Upper lobe of right lung (tissue), 1 donor: ENCODE results near the gene RUBCN. TPM values are rescaled to one million over a fixed set of nuclear protein-coding genes. Genes with fewer than 3 reads are reported as not detected.

ENCODE experiments used
- ATAC-seq: fragments of 200-7000 bp; cut with Tn5 transposase; one replicate; pipeline ENCODE4 v1.9.1; 2020; ENCODE audit warnings: mild to moderate bottlenecking, moderate library complexity
- DNase-seq: peaks from one replicate; pipeline ENCODE4 v3.0.0-alpha.2; 2020
- H3K27ac ChIP-seq: fragments of 200-600 bp; one replicate; pipeline ENCODE4 v1.8.0; 2022
- H3K27me3 ChIP-seq: fragments of 200-600 bp; one replicate; pipeline ENCODE4 v1.8.0; 2022; ENCODE audit warnings: mild to moderate bottlenecking
- H3K36me3 ChIP-seq: fragments of 200-600 bp; one replicate; pipeline ENCODE4 v1.8.0; 2022
- H3K4me1 ChIP-seq: fragments of 200-600 bp; one replicate; pipeline ENCODE4 v1.8.0; 2022
- H3K4me3 ChIP-seq: fragments of 200-600 bp; one replicate; pipeline ENCODE4 v1.8.0; 2022; ENCODE audit warnings: mild to moderate bottlenecking
- H3K9me3 ChIP-seq: fragments of 200-600 bp; one replicate; pipeline ENCODE4 v1.8.0; 2022
- CTCF ChIP-seq: fragments of 200-600 bp; IDR thresholded peaks from one replicate; pipeline ENCODE4 v1.8.0; 2022; ENCODE audit warnings: antibody characterized with exemption
- intact Hi-C: fragments of 100-400 bp; cut with DNase I; formaldehyde crosslinking; loops from one replicate; pipeline ENCODE4 v1.11.0; 2022
- total RNA-seq: library from RNA; stranded (reverse); fragmentation: NEBNext Ultra II Directional; extraction: Animal tissue kit (Norgen Biotek cat#: 25700); gene quantifications from one replicate; pipeline ENCODE4 v1.2.1, GENCODE V29; 2021
- donor health status: DM: no; HTN: yes; CAD: no; lungs with severe emphysema.

RUBCN gene
- total RNA-seq, 1 donor from 2014 or later = 35.2 TPM

GRCh38 chr3:197750396-197750831 lies 13.7 kb upstream of the RUBCN start:
- TF ChIP-seq CTCF = peak; percentile 5
- Histone ChIP-seq H3K4me1 (peaks cover 27% of the 10 kb centered on the region), H3K4me3 (peak overlapping the region; percentile 88), H3K9me3 (no peaks in the 10 kb centered on the region), H3K36me3 (no peaks in the 10 kb centered on the region), H3K27ac (peak overlapping the region; percentile 89), H3K27me3 (no peaks in the 10 kb centered on the region)
- intact Hi-C loops = no loop called here
- peak; percentile 77 for ATAC-seq
- peak; percentile 85 for DNase-seq

- H3K4me3 ChIP-seq = peak within 1 kb of the TSS; percentile 88
- ATAC-seq = peak; percentile 97
- intact Hi-C loops = no loop called here
- peak; percentile 96 for DNase-seq
- peak; percentile 58 for TF ChIP-seq CTCF
- H3K27me3 ChIP-seq = no peaks in the 10 kb centered on the region
- H3K27ac ChIP-seq = peak within 1 kb of the TSS; percentile 89
- H3K9me3 ChIP-seq = no peaks in the 10 kb centered on the region
- H3K36me3 ChIP-seq = no peaks in the 10 kb centered on the region
- peaks cover 27% of the 10 kb centered on the region for H3K4me1 ChIP-seq
These were observed 13.1 kb upstream of the RUBCN start, which contains the start of gene FYTTD1 for GRCh38 chr3:197749601-197750395. FYTTD1 (plus strand) TSS chr3:197749883; CDS start chr3:197749972, 89 bp downstream.

DNA sequence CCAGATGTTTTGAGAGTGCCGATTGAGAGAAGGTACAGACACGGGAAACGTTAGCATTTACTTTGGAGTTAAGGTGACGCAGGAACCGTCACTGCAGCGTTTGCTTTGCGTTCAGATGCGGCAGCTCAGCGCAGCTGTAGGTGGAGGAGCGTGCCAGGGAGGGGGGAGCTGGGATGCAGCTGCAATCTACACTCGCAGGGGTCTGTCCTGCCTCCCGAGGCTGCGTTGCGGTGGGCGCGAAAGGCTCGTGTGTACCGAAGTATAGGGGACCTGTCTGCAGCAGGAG lies 12.6 kb upstream of the RUBCN start:
- Histone ChIP-seq H3K9me3 (no peaks in the 10 kb centered on the region), H3K4me3 (peak overlapping the region; percentile 88), H3K27me3 (no peaks in the 10 kb centered on the region), H3K27ac (peak overlapping the region; percentile 89), H3K4me1 (peaks cover 27% of the 10 kb centered on the region), H3K36me3 (no peaks in the 10 kb centered on the region)
- no peak for TF ChIP-seq CTCF
- DNase-seq (no peak), ATAC-seq (peak; percentile 18)
- intact Hi-C loops = no loop called here

DNA sequence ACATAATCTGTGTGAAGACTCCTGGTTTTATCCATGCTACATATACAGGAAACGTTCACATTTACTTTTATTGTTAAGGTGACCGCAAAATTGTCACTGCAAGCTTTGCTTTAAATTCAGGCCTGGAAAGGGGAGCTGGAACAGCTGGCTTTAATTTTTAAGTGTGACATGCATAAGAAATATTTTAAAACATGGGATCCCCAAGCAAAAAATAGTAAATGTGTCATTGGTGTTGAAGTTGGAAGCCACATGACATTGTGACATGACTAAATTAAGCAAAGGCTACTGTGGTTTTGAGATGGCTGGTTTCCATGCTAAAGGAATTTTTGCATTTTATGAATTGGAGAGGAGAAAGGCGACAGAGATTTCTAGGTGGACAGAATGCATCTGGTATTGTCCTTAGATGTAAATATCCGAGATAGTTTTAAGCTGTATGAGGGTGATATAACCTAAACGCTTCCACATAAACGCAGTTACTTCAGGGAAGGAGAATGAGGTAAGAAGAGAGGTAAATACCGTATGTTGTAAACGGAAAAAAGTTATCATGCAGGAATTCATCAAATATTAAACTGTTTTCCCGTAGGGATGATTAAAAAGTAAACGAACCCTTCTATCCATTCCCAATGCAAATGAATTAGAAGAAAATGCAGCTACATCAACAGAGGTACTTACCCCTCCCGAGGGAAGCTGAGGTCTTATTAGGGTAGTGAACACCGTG lies 12.1 kb upstream of the RUBCN start:
- Histone ChIP-seq H3K36me3 (no peaks in the 10 kb centered on the region), H3K4me1 (peaks cover 27% of the 10 kb centered on the region), H3K27ac (peak overlapping the region; percentile 89), H3K9me3 (no peaks in the 10 kb centered on the region), H3K27me3 (no peaks in the 10 kb centered on the region), H3K4me3 (peak overlapping the region; percentile 88)
- DNase-seq = no peak
- no peak for TF ChIP-seq CTCF
- intact Hi-C loops = no loop called here
- no peak for ATAC-seq

DNA sequence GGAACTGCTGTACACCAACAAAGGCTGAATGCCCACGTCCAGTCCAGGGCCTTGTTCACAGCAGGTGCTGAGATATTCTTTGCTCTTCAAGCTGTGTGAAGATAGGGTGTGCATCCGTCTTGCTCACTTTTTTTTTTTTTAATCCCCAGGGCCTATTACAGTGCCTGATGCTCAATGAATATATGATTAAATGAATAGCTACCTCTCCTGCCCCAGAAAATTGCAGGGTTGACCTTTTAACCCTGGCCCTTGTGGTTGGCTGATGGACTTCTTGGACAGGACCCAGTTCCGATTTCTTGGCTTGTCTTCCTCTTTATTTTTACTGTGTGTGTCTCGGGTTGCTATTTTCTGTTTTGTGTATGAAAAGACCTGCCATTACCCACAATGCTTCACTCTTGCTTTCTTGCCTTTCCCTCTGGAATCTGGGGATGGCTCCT lies 10.1 kb upstream of the RUBCN start:
- no peak for TF ChIP-seq CTCF
- DNase-seq (no peak), ATAC-seq (peak; percentile 4)
- Histone ChIP-seq H3K9me3 (no peaks in the 10 kb centered on the region), H3K4me3 (no peak overlapping the region), H3K27ac (no peak overlapping the region), H3K4me1 (peaks cover 13% of the 10 kb centered on the region), H3K27me3 (no peaks in the 10 kb centered on the region), H3K36me3 (no peaks in the 10 kb centered on the region)
- intact Hi-C loops = no loop called here
